ENCODE results near the gene UBE2D2.
"Not testable (repeated sequence)": the region's sequence is repeated elsewhere in the genome, so short reads cannot be mapped to it uniquely, and the experiment has no call there.

Gene UBE2D2

GRCh38 chr5:139560752-139561654, at the start of gene UBE2D2:
UBE2D2 (plus strand) TSS chr5:139561339; CDS start chr5:139561792, 453 bp downstream.
- FAIRE-seq: peak; percentile 91
- peak; percentile 80 for DNase-seq (ENCODE audit: insufficient read length, low spot score)

DNA sequence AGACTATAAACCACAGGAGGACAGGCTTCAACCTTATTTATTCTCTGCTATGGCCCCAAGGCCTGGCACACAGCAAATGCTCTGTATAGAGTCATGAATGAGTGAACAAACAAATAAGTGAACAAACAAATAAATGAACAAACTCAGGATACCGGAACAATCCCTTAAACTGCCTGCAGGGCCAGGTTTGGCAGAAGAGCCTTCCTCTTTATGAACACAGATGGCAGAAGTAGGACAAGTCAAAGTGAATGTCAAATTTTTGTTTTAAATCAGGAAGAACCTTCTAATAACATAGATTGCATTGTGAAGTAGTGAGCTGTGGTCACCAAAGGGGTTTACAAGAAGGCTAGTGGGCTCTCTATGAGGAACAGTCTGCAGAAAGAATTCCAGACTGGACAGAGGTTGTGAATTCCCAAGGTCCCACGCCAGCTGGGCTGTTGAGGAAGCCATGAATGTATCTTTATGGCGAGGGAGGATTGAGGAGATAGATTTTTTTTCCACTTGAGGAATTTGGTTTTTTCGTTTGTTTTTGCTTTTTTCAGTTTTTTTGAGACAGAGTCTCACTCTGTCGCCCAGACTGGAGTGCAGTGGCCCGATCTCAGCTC, 48.3 kb upstream of the UBE2D2 start:
- no peak for DNase-seq (ENCODE audit: insufficient read length, low spot score)
- no peak for FAIRE-seq

DNA sequence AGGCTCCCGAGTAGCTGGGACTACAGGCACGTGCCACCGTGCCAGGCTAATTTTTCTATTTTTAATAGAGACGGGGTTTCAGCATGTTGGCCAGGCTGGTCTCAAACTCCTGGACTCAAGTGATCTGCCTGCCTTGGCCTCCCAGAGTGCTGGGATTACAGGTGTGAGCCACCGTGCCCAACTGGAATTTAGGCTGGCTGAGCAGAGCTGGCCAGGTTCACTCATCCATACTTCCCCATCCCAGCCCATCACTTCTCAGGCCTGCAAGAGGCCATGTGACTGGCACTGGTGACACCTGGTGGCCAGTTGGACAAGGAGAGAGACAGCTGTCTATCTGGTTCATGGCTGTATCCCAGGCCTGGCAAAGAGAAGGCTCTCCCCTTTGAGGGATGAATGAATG, 47.7 kb upstream of the UBE2D2 start:
- FAIRE-seq (peak; percentile 68), DNase-seq (ENCODE audit: insufficient read length, low spot score) (peak; percentile 31)

GRCh38 chr5:139513852-139514485, 47.2 kb upstream of the UBE2D2 start:
- DNase-seq (ENCODE audit: insufficient read length, low spot score) (no peak), FAIRE-seq (no peak)

- no peak for FAIRE-seq
These were observed 46.7 kb upstream of the UBE2D2 start for GRCh38 chr5:139514486-139514856.

DNA sequence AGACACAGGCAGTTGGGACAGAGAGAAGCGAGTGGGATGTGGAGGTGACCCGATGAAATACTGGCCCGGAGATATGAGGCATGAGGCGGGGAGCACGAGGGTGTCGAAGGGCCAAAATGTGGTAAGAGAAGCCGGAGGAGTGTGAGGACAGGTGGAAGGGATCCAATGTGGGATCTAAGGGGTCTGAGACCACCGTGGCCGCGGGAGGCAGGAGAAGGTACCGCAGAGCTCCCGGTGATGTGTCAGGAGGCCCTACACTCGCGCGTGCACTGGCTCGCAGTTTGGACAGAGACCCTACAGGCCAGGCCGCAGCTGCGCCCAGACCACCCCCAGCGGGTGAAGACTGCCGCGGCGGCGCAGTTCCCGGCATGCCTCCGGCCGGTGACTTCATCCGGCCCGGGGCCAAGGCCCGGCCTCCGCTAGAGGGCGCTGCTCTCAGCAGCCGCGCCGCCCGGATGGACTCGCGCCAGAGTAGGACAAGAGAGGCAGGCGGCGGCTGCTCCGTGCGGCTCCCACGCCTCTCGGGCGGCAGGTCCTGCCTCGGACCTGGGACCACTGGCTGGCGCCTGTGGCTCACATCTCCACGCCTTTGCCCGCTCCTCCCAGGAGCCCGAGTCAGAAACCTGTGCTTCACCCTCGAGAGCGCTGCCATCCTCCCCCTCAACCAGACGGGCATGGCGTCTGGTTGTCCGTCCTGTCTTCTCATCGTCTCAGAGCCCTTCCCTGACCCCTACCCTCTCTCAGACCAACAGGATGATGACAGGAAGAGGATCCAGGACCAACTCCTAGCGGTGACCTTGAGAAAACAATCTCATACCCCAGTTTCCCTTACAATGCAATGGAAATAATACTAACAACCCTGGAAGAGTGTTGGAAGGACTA, 43.2 kb upstream of the UBE2D2 start:
- DNase-seq (ENCODE audit: insufficient read length, low spot score) (peak; percentile 75), FAIRE-seq (peak; percentile 62)

More at GRCh38 chr5:139514486-139514856, 46.7 kb upstream of the UBE2D2 start:
- DNase-seq (ENCODE audit: insufficient read length, low spot score): no peak

- DNase-seq (ENCODE audit: insufficient read length, low spot score): no peak
- FAIRE-seq: peak; percentile 14
These were observed 37.3 kb upstream of the UBE2D2 start for GRCh38 chr5:139523635-139524445.

DNA sequence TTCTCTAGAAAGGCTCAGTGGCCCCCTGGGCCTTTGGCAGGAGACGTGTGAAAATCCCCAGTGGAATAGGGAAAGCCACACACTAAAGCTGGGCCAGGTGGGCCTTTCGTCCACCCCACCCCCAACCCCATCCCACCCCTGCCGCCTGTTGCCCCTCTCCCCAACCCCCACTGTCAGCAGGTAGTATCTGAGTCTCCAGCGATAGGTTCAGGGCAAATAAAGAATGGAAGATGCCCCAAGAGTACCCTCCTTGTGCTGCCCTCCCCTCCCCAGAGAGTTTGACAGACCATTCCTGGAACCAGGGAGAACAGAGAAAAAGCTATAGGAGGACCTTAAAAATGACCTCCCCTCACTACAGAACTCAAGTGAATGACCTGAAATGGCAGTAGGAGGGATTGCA, 36.7 kb upstream of the UBE2D2 start:
- DNase-seq (ENCODE audit: insufficient read length, low spot score) (no peak), FAIRE-seq (no peak)

DNA sequence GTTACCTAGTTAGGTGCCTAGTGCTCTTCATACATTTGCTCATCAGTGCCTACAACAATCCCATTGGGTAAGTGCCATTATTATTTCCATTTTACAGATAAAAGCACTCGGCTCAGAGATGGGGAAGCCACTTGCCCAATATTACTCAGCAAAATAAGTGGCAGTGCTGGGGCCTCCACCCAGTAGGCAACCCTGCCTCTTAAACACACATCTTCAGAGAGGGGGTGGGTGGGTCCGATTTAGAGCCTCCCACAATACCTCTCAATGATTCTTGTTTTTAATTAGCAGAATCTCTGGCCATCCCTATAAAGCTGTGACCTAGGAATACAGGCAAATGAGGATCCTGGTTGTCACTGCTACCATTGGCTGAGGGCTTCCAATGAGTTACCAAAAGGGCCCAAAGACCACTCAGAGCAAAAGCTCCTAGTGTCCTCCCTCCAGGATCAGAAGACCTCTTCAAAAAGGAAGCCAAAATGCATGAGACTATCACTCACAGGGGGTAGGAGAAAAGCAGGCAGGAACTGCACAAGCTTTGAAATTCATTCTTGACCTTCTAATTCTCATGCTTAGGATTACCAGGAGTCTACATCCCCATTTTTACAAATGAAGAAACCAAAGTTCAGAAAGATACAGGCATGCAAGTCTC, 36.1 kb upstream of the UBE2D2 start:
- no peak for FAIRE-seq
- DNase-seq (ENCODE audit: insufficient read length, low spot score): no peak

DNA sequence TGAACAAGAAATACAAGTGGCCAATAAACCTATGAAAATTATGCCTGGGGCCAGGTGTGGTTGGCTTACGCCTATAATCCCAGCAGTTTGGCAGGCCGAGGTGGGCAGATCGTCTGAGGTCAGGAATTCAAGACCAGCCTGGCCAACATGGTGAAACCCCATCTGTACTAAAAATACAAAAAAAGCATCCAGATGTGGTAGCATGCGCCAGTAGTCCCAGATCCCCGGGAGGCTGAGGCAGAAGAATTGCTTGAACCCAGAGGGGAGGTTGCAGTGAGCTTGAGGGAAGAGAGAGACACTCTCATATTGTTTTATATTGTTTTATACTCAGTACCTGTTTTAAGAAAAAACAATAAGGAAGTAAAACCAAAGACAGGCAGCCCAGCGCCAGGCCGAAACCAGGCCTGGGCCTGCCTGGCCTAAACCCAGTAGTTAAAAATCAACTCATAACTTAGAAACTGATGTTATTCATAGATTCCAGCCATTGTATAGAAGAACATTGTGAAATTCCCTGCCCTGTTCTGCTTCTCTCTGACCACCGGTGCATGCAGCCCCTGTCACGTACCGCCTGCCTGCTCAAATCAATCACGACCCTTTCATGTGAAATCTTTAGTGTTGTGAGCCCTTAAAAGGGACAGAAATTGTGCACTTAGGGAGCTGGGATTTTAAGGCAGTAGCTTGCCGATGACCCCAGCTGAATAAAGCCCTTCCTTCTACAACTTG, 35.4 kb upstream of the UBE2D2 start:
- not testable (repeated sequence) for DNase-seq (ENCODE audit: insufficient read length, low spot score)
- peak; percentile 98 for FAIRE-seq

- not testable (repeated sequence) for DNase-seq (ENCODE audit: insufficient read length, low spot score); FAIRE-seq
These were observed 34.6 kb upstream of the UBE2D2 start for GRCh38 chr5:139526309-139527089.

GRCh38 chr5:139527090-139527470, 34.1 kb upstream of the UBE2D2 start:
- not testable (repeated sequence) for DNase-seq (ENCODE audit: insufficient read length, low spot score); FAIRE-seq

DNA sequence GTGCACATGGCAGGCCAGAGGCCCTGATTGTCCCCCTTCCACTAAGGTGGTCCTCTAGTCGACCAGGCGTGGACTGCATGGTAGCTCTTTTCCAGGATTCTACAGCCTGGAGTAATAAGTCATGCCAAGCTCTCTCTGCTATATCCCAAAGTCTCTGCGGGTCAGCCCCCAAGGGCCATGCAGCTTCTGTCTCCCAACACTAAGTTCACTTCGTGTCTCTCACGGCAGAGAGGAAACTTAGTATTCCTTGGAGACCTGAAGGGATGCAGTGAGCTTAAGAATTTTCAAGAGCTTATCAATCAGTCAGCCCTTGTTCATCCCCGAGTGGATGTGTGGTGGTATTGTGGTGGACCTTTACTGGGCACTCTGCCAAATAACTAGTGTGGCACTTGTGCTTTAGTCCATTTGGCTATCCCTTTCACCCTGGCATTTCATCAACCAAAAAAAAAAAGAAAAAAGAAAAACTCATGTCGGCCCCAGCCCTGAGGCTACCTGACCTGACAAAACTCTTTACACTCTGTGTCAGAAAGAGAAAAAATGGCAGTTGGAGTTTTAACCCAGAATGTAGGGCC, 33.2 kb upstream of the UBE2D2 start:
- DNase-seq (ENCODE audit: insufficient read length, low spot score); FAIRE-seq: not testable (repeated sequence)

DNA sequence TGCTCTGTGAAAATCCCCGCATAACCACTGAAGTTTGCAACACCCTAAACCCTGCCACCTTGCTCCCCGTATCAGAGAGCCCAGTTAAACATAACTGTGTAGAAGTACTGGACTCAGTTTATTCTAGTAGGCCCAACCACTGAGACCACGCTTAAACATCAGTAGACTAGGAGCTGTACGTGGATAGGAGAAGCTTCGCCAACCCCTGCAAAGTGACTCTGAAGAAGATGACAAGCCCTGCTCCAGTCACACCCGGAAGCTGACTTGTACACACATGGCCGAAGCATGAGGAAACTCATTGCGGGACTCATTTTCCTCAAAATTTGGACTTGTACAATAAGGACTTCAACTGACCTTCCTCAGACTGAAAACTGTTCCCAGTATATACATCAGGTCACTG, 32.4 kb upstream of the UBE2D2 start:
- not testable (repeated sequence) for DNase-seq (ENCODE audit: insufficient read length, low spot score); FAIRE-seq

GRCh38 chr5:139530079-139530478, 31.1 kb upstream of the UBE2D2 start:
- not testable (repeated sequence) for FAIRE-seq; DNase-seq (ENCODE audit: insufficient read length, low spot score)

- FAIRE-seq: peak; percentile 56
- no peak for DNase-seq (ENCODE audit: insufficient read length, low spot score)
These were observed 29.4 kb upstream of the UBE2D2 start for GRCh38 chr5:139531772-139532169.

DNA sequence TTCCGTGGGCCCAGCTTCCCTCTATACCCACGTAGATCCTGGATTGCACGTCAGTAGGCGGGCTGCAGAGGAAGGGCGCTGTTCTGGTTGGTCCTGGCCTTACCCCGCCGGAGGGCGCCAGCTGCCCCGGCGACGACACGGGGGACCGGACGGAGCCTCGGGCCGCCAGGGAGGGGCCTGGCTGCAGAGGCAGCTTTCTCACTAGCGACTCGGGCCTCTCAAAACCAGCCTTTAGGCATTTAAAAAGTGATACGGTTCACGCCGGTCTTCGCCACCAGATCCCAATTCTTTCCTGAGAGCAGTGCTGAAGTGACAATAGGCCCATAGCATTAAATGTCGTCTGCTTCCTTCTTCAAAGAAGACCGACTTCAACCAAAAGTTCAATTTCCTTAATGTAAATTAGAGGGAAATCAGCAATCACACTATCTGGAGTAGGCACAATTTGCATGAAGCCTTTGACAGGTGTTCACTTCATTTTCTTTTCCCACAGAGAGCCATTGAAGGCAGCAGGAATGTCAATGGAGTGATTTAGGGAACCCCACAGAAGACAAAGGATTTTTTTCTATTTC, 17.6 kb upstream of the UBE2D2 start:
- peak; percentile 61 for DNase-seq (ENCODE audit: insufficient read length, low spot score)
- peak; percentile 72 for FAIRE-seq
